ENCODE results near the gene CKM.
"Not testable (repeated sequence)": the region's sequence is repeated elsewhere in the genome, so short reads cannot be mapped to it uniquely, and the experiment has no call there.

CKM gene

DNA sequence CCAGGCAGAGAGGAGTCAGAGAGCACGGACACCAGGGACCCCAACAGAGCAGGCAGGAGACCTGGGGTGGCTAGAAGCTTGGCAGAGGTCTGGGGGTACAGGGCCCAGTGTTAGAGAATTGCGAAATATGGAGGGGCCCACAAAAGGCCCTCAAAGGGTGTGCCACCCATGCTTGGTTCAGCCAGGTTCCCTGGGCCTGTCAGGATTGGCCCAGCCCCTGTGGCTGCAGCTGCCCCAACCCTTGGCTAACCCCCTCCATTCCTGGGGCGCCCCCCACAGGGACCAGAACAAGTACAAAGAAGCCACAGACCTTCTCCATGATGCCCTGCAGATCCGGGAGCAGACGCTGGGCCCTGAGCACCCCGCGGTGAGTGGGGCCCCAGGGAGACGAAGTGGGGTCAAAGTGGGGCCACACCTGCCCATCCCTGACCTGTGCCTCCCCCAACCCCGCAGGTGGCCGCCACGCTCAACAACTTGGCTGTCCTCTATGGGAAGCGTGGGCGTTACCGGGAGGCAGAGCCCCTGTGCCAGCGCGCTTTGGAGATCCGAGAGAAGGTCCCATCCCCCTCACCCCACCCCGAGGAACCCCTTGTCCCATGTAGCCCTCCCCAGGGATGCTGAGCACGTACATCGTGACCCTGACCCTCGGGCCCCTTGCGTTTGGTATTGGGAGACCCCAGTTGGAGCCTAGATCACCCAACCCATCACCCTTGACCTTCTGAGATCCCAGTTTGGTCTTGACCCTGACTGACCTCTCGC, 25.9 kb upstream of the CKM start:
- no peak for DNase-seq

DNA sequence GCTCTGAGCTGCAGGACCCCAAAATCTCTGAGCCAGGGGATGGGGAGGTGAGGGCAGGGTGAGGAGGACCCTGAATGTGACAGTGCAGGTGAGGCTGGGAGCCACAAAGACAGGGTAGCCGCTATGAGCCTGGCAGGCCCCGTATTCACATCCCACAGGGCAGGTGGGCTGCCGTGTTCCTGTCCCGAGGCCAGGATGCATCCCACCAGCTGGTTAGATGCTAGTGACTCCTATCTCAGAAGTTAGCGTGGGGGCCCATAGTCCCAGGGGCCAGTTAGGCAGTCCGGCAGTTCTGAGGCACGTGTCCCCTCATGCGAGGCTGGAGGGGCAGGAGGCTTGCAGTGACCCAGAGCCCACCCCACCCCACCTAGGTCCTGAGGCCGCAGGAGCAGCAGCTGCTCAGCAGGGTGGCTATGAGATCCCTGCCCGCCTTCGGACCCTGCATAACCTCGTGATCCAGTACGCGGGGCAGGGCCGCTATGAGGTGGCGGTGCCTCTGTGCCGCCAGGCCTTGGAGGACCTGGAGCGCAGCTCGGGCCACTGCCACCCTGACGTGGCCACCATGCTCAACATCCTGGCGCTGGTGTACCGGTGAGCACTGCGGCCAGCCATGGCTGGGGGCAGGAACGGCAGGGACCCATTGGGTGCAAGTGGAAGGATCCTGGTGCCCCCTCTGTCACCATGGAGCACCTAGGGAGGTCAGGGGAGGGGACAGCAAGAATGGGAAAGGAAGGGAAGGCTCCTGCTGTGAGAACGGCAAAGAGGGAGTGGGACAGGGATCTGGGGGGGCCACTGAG, 25.1 kb upstream of the CKM start:
- no peak for DNase-seq

DNA sequence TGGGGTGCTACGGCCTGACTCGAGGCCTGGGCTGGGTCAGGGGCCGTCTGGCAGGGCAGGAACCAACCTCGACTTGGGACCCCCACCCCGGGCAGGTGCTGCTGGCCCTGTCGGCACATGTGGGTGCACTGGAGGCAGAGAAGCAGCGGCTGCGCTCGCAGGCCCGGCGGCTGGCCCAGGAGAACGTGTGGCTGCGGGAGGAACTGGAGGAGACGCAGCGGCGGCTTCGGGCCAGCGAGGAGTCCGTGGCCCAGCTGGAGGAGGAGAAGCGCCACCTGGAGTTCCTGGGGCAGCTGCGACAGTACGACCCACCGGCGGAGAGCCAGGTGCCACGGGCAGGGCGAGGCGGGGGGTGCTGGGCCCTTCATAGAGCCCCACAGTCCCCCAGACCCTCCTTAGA, 23.8 kb upstream of the CKM start:
- no peak for DNase-seq

DNA sequence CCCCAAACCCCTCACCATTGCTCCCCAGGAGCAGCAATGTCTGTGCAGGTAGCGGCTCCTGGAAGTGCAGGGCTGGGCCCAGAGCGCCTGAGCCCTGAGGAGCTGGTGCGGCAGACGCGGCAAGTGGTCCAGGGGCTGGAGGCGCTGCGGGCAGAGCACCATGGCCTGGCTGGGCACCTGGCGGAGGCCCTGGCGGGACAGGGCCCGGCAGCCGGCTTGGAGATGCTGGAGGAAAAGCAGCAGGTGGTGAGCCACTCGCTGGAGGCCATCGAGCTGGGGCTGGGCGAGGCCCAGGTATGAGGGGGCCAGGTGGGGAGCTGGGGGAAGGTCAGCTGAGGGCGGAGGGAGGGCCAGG, 22.8 kb upstream of the CKM start:
- no peak for DNase-seq

DNA sequence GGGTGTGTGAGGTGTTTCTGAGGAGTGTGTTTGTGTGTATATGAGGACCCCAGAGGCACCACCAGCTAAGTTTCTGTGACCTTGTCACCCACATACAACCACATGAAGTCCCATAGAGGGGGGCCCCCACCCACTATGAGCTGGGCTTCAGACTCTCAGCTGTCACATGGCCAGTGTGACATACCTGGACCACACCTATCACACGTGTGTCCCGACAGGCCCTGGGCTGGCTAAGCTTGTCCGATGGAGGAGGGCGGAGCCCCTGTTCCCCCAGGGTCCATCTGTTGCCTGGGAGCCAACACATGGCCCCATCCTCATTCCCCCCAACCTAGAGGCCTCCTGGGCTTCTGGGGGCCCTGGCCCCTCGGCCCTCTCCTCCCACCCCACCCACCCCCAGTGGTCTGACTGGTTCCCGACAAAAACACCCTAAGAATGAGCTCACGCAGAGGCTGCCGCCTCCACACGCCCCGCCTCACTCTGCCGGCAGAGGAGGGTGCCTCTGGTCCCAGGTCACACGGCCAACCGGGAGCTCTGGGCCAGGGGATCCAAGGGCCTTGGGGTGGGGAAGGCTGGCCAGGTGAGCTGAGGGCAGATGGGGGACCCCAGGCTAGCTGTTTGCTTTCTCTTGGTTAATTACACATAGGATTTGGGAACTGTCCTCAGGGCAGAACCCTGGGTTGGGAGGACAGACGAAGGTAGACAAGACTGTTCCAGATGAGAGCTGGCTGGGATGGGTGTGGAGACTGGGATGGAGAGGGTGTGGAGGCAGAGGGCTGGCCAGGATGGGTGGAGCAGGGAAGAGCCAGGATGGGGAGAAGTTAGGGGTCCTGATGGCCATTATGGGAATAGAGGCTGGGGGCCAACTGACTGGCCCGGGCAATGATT, 22.2 kb upstream of the CKM start:
- no peak for DNase-seq

DNA sequence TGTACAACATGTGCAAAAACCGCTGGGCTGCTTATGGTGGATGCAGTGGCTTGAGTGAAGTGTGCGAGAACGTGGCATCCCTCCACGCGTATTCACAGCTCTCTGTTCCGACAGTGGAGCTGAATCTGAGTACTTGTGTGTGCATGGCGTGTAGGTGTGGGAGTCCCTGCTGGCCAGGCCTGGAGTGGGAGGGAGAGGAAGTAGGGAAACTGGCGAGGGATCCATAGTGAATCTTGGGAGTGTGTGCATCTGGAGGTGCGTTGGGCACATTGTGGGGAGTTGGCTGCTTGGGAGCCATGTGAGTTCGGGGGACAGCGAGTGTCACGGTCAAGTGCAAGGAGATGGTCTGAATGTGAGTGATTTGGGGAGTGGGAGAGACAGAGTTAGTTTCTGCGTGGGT, 20.2 kb upstream of the CKM start:
- DNase-seq = no peak

DNA sequence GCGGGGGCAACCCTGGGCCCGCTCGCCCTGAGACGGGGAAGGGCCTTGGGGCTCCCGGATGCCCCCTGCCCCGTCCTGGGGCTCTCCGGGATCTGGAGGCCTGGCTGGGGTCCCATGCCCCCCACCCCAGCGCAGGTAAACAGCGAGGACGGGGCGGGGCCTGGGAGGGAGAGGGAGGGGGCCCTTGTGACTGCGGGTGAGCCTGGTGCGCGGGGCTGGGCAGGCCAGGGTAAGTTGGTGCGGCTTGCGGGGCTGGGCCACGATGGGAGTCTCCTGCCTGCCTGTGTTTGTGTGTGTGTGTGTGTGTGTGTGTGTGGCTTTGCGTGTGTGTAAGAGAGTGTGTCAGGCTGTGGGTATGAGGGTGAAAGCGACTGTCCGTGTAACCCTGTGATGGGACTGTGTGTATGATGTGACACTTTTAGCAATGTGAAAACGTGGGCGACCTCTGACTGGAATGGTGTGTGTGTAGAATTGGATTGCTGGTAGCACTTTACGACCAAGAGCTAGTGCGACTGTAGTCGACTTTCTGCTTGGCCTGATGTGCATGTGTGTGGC, 18.3 kb upstream of the CKM start:
- DNase-seq = no peak

DNA sequence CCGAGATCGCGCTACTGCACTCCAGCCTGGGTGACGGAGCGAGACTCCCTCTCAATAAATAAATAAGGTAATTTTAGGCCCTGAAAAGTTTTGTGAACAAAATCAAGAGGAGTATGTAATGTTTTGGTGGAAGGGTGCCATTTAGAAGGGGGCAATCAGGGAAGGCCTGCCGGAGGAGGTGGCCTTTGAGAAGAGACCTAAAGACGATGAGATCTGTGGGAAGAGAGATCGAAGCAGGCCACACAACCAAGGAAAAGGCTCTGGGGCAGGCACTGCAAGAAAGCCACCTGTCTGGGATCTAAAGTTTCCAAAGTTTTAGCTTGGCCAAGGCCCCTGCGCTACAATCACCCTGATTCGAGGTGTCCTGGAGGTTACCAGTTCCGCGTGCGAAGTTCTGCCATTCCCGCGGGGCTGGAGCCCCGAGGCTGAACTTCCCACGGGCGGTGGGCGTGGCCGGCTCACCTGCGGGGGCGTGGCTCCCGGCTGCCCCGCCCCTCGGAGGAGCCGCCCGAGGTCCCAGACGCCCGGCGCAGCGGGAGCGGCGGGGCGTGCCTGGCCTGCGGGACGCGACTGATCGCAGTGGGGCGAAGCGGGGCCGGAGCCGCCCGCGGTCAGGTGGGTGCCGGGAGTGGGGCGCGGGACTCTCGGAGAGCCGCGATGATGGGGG, 17.7 kb upstream of the CKM start, which contains the start of gene KLC3:
KLC3 (plus strand) TSS at position 519 of the 667 bp plus-strand sequence. CDS start 4,792 bp downstream, outside the sequence.
- no peak for DNase-seq

DNA sequence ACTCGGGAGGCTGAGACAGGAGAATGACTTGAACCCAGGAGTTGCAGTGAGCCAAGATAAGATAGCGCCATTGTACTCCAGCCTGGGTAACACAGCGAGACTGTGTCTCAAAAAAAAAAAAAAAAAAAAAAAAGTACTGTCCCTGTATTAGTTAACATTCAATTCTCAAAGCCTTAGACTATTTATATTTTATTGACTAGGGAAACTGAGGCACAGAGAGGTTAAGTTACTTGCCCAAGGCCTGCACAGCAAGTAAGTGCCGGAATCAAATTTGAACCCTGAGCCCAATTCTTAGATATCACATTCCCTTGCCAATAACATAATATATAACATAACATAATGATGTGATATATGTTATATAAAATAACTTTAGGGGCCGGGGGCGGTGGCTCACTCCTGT, 17.0 kb upstream of the CKM start:
- no peak for DNase-seq

DNA sequence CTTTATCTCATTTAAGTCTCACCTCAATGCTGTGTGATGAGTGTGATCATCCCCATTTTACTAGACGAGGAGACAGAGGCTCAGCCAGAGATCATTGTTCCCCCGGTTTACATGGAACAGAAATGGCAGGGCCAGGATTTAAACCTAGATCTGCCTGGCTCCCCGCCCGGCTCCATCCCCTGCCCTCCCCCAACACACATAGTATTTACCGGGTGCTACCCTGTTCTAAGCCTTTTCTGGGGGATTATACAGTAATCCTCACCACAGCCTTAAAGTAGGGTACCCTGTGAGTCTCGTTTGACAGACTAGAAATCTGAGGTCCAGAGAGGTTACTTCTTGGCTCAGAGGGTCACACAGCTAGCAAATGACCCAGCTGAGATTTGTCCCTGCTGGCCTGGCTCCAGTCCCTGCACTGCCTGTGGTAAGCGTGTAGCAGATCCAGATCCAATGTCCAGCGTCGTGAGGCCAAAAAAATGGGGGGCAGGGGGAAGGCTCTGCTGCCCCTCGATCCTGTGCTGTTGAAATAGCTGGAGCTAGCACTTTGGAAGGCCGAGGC, 14.1 kb upstream of the CKM start:
- DNase-seq = no peak

DNA sequence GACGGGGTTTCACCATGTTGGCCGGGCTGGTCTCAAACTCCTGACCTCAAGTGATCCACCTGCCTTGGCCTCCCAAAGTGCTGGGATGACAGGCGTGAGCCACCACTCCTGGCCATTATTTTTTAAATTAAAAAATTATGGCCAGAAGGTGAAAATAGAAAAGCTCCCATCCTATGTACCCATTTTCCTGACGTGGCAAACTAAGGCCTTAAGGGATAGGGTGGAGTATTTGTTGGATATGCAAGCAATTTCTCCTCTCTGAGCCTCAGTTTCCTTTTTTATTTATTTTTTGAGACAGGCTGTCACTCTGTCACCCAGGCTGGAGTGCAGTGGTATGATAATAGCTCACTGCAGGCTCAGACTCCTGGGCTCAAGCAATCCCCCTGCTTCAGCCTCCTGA, 12.2 kb upstream of the CKM start:
- not testable (repeated sequence) for DNase-seq

DNA sequence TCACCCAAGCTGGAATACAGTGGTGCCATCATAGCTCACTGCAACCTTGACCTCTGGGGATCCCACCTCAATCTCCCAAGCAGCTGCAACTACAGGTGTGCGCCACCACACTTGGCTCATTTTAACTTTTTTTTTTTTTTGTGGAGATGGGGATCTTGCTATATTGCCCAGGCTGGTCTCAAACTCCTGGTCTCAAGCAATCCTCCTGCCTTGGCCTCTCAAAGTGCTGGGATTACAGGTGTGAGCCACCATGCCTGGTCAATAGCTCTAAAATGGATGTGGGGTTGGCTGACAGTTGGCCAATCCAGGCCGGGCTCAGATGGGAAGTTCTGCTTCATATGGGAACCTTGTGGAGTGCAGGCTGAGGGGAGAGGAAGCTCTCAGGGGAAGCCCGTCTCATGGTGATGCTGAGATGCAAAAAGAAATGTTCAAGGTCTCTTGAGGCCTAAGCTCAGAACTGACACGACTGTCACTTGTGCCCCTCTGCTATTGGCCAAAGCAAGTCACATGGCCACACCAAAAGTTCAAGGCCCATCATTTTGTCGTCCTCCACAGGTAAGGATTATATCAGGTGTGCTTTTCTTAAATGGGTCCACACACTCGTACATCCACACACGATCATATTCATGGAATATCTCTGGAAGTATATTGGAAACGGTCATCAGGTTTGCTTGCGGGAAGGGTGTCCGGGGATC, 11.1 kb upstream of the CKM start:
- no peak for DNase-seq

DNA sequence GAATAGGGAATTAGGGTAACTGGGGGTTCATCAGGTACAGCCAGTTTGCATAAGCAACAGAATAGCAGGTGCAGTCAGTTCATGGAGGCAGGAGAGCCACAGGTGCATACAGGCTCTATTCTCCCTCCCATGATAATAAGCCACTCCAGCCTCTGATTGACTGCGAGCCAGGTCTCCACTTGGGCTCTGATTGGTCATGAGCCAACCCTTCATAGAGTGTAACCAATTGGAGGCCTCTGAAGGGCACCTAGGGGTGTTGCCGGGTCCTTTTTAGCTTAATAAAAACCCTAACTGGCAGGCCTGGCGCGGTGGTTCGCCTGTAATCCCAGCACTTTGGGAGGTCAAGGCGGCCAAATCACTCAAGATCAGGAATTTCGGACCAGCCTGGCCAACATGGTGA, 8.7 kb upstream of the CKM start:
- DNase-seq = no peak

DNA sequence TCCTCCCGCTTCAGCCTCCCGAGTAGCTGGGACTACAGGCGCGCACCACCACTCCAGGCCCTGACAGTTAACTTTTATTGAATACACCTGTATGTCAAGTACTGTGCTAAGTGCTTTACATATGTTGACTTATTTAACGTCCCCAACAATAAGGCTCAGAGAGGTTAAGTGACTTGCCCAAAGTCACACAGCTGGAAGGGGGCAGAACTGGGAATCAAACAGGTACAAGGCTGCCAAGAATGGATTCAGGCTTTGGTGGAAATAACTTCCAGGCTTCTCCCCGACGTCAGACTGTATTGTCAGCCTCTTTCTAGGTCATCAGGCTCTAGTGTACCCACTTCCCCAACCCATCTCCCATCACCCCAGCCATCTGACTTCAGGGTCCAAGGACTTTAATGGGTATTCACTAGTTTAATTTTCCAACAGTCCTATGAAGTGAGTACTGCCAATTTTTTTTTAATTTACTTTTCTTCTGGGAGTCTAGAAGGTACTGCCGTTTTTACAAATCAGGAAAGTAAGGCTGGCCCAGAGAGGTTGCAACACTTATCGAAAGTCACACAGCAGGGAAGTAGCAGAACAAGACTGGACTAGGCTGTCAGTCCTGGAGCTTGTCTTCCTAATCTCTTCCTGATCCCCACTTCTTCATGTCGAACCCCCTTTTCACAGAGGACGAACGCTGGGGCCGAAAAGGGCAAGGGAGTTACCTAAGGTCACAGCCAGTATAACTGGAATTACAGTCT, 4.9 kb upstream of the CKM start:
- DNase-seq = no peak

DNA sequence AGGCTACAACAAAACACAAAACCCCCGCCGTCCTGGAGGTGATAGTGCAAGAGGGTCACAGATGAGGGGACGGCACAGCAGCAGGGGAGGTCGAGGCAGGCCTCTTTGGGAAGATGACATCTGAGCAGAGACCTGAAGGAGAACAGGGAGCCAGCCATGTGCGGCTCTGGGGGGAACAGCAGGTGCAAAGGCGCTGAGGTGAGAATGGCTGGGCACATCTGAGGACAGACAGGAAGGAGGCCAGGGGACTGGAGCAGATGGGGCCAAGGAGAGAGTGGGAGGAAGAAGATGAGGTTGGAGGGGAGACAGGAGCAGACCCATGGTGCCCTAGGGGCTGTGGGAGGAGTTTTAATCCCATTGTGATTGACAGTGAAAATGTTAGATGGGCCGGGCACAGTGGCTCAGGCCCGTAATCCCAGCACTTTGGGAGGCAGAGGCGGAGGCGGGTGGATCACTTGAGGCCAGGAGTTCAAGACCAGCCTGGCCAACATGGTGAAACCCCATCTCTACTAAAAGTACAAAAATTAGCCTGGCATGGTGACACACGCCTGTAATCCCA, 1.8 kb upstream of the CKM start:
- no peak for DNase-seq

DNA sequence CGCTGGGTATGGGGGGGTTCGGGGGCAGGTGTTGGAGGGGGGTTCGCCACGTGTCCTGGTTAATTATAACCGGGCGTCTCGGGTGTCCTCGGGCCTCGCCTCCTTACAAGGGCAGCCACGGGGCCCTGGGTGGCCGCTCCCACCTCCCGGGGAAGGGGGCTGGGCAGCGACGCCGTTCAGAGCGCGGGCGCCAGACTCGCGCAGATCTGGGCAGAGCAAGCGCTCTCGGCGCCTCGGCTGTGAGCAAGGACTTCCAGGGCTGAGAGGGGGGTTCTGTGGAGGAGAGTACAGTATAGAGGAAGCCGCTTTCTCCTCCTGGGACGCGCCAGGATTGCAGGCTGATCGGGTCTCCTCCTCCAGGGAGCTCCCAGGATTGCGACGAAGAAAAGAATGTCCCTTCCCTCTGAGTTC, 1.0 kb upstream of the CKM start:
- no peak for DNase-seq

DNA sequence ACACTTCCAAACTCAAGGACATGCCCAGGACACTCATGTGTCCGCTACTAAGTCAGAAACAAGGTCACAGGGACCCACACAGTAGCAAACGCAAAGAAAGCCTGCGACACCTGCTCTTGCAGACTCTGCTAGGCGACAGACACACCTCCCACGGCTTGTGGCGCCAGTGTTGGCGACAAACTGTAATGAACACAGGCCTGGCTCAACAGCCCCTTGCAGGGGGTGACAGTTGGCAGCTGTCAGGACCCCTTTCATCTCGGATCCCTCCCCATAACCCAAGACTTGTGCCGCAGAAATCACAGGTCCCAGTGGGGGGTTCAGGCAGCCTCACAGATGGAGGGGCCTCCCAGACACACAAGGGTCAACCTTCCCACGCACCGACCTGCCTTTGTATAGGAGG, 364 bp downstream of the CKM start:
- no peak for DNase-seq

DNA sequence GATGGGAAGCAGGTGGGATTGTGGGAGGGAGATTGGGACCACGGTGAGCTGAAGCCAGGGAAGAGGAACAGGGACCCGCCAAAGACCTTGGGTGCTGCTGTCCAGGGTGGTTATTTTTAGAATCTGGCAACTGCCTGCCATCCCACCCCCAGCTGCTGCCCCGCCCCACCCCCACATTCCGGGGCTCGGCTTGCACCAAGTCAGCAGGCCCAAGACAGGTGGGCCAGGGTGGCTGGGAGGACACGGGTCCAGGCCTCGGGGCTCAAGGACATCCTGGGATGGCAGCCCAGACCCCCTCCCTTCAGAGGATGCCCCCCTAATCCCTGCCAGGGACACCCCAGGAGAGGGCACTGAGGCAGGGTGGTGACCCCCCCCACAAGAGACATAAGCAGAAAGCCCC, 827 bp downstream of the CKM start:
- no peak for DNase-seq

DNA sequence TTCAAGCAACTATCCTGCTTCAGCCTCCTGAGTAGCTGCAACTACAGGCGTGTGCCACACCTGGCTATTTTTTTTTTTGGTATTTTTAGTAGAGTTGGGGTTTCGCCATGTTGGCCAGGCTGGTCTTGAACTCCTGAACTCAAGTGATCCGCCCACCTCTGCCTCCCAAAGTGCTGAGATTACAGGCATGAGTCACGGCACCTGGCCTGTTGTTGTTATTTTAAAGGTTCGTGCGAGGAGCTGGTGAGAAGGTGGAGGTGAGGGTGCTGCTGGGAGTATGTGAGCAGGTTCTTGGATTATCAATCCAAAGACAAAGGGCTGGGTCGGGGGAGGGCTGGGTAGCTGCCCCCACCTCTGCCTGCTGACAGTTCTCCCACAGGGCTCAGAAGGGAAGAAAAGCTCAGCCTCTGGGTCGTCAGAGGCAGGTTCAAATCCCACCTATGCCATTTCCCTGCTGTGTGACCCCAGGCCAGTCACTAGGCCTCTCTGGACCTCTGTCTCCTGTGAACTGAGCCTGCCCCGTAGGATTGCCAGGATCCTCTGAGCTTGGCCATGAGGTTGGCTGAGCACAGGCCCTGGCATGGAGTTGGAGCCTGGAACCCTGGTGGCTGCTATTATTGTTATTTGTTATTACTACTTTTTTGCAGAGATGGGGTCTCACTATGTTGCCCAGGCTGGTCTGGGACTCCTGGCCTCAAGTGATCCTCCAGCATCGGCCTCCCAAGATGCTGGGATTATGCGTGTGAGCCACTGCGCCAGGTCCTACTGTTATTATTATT, 1.5 kb downstream of the CKM start:
- DNase-seq = no peak

DNA sequence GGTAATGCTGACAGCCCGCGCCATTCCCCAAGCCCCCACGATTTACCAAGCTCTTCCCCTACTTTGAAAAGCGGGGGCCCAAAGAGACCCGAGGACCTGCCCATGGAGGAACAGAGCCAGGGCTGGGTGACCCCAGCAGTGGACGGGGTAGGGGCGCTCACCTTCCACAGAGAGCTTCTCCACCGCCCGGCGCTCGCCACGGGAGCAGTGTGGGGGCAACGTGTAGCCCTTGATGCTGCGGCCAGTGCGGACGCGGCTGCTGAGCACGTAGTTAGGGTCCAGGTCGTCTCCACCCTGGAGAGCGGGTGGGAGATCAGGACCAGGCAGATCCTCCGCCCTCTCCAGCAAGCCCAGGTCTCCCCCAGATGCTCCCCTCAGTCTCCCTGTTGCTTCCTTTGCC, 7.4 kb downstream of the CKM start:
- DNase-seq = no peak

All from suppressor macrophage treated with lipopolysaccharide for 4 hours (primary cell).